HEK293T (cell line): ENCODE measurements around the gene ADAMTS12.

Source experiments
- ELF4 ChIP-seq: fragments of 450-650 bp; IDR thresholded peaks from 2 replicates; pipeline ENCODE4 v1.6.1; 2017; ENCODE audit warnings: antibody characterized with exemption
- FOXM1 ChIP-seq: fragments of 450-650 bp; IDR thresholded peaks from 2 replicates; pipeline ENCODE4 v1.6.1; 2017; ENCODE audit warnings: mild to moderate bottlenecking, borderline replicate concordance
- PKNOX1 ChIP-seq: fragments of 450-650 bp; IDR thresholded peaks from 2 replicates; pipeline ENCODE4 v1.6.1; 2016
- SP1 ChIP-seq: fragments of 450-650 bp; IDR thresholded peaks from 2 replicates; pipeline ENCODE4 v1.6.1; 2017
- SUZ12 ChIP-seq: fragments of 450-650 bp; IDR thresholded peaks from 2 replicates; pipeline ENCODE4 v1.6.1; 2016; ENCODE audit warnings: mild to moderate bottlenecking
- ZNF384 ChIP-seq: fragments of 450-650 bp; IDR thresholded peaks from 2 replicates; pipeline ENCODE4 v1.6.1; 2016

- TF ChIP-seq SUZ12 (no peak), SP1 (no peak), ZNF384 (no peak), PKNOX1 (no peak), FOXM1 (no peak), ELF4 (no peak)
Measured at GRCh38 chr5:33563983-33564908, 327.5 kb downstream of the ADAMTS12 start.
